Body of pancreas (tissue), 4 donors: ENCODE data around the gene GTF3C2. TPM values are rescaled to one million over a fixed set of nuclear protein-coding genes. Genes with fewer than 3 reads are reported as not detected.

Experiments
- ATAC-seq: fragments of 150-250 bp; one replicate; pipeline ENCODE4 v1.9.1; 2016
- DNase-seq, 4 donors: peaks; one replicate each; pipeline ENCODE4 v3.0.0-alpha.2; 2019
- H3K27ac ChIP-seq, 4 donors: fragments of 200-600 bp; sonication (generic); 1 replicate in 3 of 4; 2 replicates in 1 of 4; pipeline versions ENCODE4 v1.5.1 to v1.6.1; 2016 to 2019; ENCODE audit warnings: mild to moderate bottlenecking in 1 of 4, mixed read lengths in 1 of 4, moderate library complexity in 1 of 4
- H3K27me3 ChIP-seq, 2 donors: fragments of 200-600 bp; sonication (generic); one replicate each; pipeline ENCODE4 v1.6.0; 2016; ENCODE audit warnings: mild to moderate bottlenecking in 1 of 2
- H3K36me3 ChIP-seq, 2 donors: fragments of 200-600 bp; sonication (generic); replicated peaks in 1 of 2; 2 replicates each; pipeline ENCODE4 v1.5.1; 2016; ENCODE audit warnings: low read depth in 2 of 2; ENCODE audit not compliant: insufficient read depth in 1 of 2
- H3K4me1 ChIP-seq: fragments of 200-600 bp; sonication (generic); one replicate; pipeline ENCODE4 v1.6.0; 2016
- H3K4me3 ChIP-seq, 2 donors: fragments of 200-600 bp; sonication (generic); 1 replicate in 1 of 2; 2 replicates in 1 of 2; pipeline ENCODE4 v1.5.1; 2016 to 2019
- H3K9me3 ChIP-seq, 3 donors: fragments of 200-600 bp; sonication (generic); 1 replicate in 2 of 3; 2 replicates in 1 of 3; pipeline ENCODE4 v1.5.1; 2016
- CTCF ChIP-seq, 7 experiments: fragments of 450-650 bp in 4 of 7; fragments of 200-600 bp in 3 of 7; sonication (generic) in 3 of 7; IDR thresholded peaks; one replicate each; pipeline ENCODE4 v1.5.1; 2016 to 2019; ENCODE audit warnings: antibody characterized with exemption in 7 of 7
- POLR2A ChIP-seq, 3 donors: fragments of 450-650 bp; IDR thresholded peaks; one replicate each; pipeline ENCODE4 v1.6.1; 2016; ENCODE audit warnings: antibody characterized with exemption in 3 of 3, mild to moderate bottlenecking in 2 of 3
- WGBS, 2 donors: methylation state at CpG; one replicate each; pipeline ENCODE4 v1.1.5; 2017; 5-methylcytosine and 5-hydroxymethylcytosine counted together
- intact Hi-C: fragments of 100-400 bp; cut with DNase I; formaldehyde crosslinking; loops from one replicate; pipeline ENCODE4 v1.15.1; 2023
- total RNA-seq, 2 donors: library from RNA; depleted of rRNA; stranded (reverse); fragments of >200 nt; gene quantifications; one replicate each; pipeline ENCODE4 v1.1.0, GENCODE V29; 2016

The GTF3C2 gene
- total RNA-seq, 2 donors from 2014 or later = 26.2 to 73.2 TPM

GRCh38 chr2:27281442-27281841 lies 75.1 kb downstream of the GTF3C2 start:
- ATAC-seq (no peak), DNase-seq (no peak)
- Histone ChIP-seq H3K36me3 (no peaks in the 10 kb centered on the region), H3K4me3 (no peak overlapping the region), H3K4me1 (no peaks in the 10 kb centered on the region), H3K27me3 (peaks cover 0 to 4% of the 10 kb centered on the region in 2 donors), H3K9me3 (no peaks in the 10 kb centered on the region), H3K27ac (no peak overlapping the region)
- TF ChIP-seq CTCF (IDR thresholded peaks at IDR 0.05) (no peak), POLR2A (IDR thresholded peaks at IDR 0.05) (no peak)
- 49 to 53% methylated on average over 3 of the region's 3 CpGs for WGBS, 2 donors
- intact Hi-C loops = loop anchor here (5.0 kb wide), 1 partner anchor 179 kb away; no protein-coding TSS in a partner anchor

- TF ChIP-seq POLR2A (IDR thresholded peaks at IDR 0.05) (no peak), CTCF (IDR thresholded peaks at IDR 0.05) (no peak)
- WGBS, 2 donors = 32 to 54% methylated on average over 3 of the region's 3 CpGs
- Histone ChIP-seq H3K27ac (no peak overlapping the region), H3K9me3 (no peaks in the 10 kb centered on the region), H3K36me3 (no peaks in the 10 kb centered on the region), H3K4me3 (no peak overlapping the region), H3K27me3 (peaks cover 0 to 4% of the 10 kb centered on the region in 2 donors), H3K4me1 (no peaks in the 10 kb centered on the region)
- intact Hi-C loops = loop anchor here (5.0 kb wide), 1 partner anchor 179 kb away; no protein-coding TSS in a partner anchor
- ATAC-seq (no peak), DNase-seq (no peak)
Measured at GRCh38 chr2:27280826-27281225, 75.7 kb downstream of the GTF3C2 start.

- Histone ChIP-seq H3K27me3 (peaks cover 0 to 4% of the 10 kb centered on the region in 2 donors), H3K9me3 (no peaks in the 10 kb centered on the region), H3K36me3 (no peaks in the 10 kb centered on the region), H3K27ac (no peak overlapping the region), H3K4me3 (no peak overlapping the region), H3K4me1 (no peaks in the 10 kb centered on the region)
- 43 to 46% methylated on average over 1 of the region's 1 CpG for WGBS, 2 donors
- DNase-seq (no peak), ATAC-seq (no peak)
- intact Hi-C loops = loop anchor here (10.0 kb wide), 1 partner anchor 323 kb away; no protein-coding TSS in a partner anchor
- TF ChIP-seq POLR2A (IDR thresholded peaks at IDR 0.05) = no peak
- no peak for TF ChIP-seq CTCF (IDR thresholded peaks at IDR 0.05)
Measured at GRCh38 chr2:27278010-27278409, 78.6 kb downstream of the GTF3C2 start.

Other genes with a start within 250 kb of the GTF3C2 start
- 1 to 10 TPM; 1.0 to 3.0 TPM for gene CGREF1, start 237.6 kb downstream of the GTF3C2 start, total RNA-seq
- under 1 TPM in 1 of 2 donors, not detected in 1; 0.33 TPM for gene ABHD1, start 232.9 kb downstream of the GTF3C2 start, total RNA-seq
- 100 to 1,000 TPM in 1 of 2 donors, 10 to 100 TPM in 1; 56.3 to 103 TPM for gene PREB, start 222.1 kb downstream of the GTF3C2 start, total RNA-seq
- not detected for gene PRR30, start 217.4 kb downstream of the GTF3C2 start, total RNA-seq
- under 1 TPM; under 0.01 to 0.66 TPM for gene TCF23, start 207.8 kb downstream of the GTF3C2 start, total RNA-seq
- gene ATRAID, start 144.7 kb downstream of the GTF3C2 start, total RNA-seq = 10 to 100 TPM; 69.2 to 75.0 TPM
- gene SLC5A6, start 144.5 kb downstream of the GTF3C2 start, total RNA-seq = 10 to 100 TPM; 17.4 to 34.6 TPM
- 10 to 100 TPM; 18.4 to 36.9 TPM for gene CAD, start 139.4 kb downstream of the GTF3C2 start, total RNA-seq
- not detected for gene SLC30A3, start 93.7 kb downstream of the GTF3C2 start, total RNA-seq
- 1 to 10 TPM in 1 of 2 donors, not detected in 1; 1.3 TPM for gene DNAJC5G, start 81.3 kb downstream of the GTF3C2 start, total RNA-seq
- gene TRIM54, start 74.3 kb downstream of the GTF3C2 start, total RNA-seq = under 1 TPM in 1 of 2 donors, not detected in 1; 0.26 TPM
- 1 to 10 TPM in 1 of 2 donors, not detected in 1; 2.9 TPM for gene UCN, start 48.3 kb downstream of the GTF3C2 start, total RNA-seq
- gene MPV17, start 33.7 kb downstream of the GTF3C2 start, total RNA-seq = 10 to 100 TPM; 56.7 to 64.3 TPM
- 10 to 100 TPM; 24.9 to 39.2 TPM for gene EIF2B4, start 13.6 kb upstream of the GTF3C2 start, total RNA-seq
- 10 to 100 TPM; 50.4 to 70.8 TPM for gene SNX17, start 13.9 kb upstream of the GTF3C2 start, total RNA-seq
- gene ZNF513, start 24.0 kb upstream of the GTF3C2 start, total RNA-seq = 10 to 100 TPM; 11.7 to 22.1 TPM
- 10 to 100 TPM; 36.3 to 49.4 TPM for gene PPM1G, start 52.8 kb upstream of the GTF3C2 start, total RNA-seq
- gene NRBP1, start 71.9 kb upstream of the GTF3C2 start, total RNA-seq = 10 to 100 TPM; 34.2 to 36.6 TPM
- 10 to 100 TPM; 11.9 to 25.2 TPM for gene KRTCAP3, start 85.6 kb upstream of the GTF3C2 start, total RNA-seq
- gene IFT172, start 133.0 kb upstream of the GTF3C2 start, total RNA-seq = 10 to 100 TPM; 14.3 to 41.2 TPM
- gene FNDC4, start 138.4 kb upstream of the GTF3C2 start, total RNA-seq = 10 to 100 TPM; 10.4 to 20.8 TPM
- 1 to 10 TPM in 1 of 2 donors, not detected in 1; 1.6 TPM for gene GCKR, start 140.1 kb upstream of the GTF3C2 start, total RNA-seq
- gene ZNF512, start 226.3 kb upstream of the GTF3C2 start, total RNA-seq = 10 to 100 TPM; 11.9 to 63.3 TPM